Hypothalamus (tissue), 51 donors: ENCODE results near the gene AHCTF1.

Experiments used
- DNase-seq, 51 donors: peaks; one replicate each; lab custom pipeline; 2025; lab: John Stamatoyannopoulos, UW

The AHCTF1 gene

DNA sequence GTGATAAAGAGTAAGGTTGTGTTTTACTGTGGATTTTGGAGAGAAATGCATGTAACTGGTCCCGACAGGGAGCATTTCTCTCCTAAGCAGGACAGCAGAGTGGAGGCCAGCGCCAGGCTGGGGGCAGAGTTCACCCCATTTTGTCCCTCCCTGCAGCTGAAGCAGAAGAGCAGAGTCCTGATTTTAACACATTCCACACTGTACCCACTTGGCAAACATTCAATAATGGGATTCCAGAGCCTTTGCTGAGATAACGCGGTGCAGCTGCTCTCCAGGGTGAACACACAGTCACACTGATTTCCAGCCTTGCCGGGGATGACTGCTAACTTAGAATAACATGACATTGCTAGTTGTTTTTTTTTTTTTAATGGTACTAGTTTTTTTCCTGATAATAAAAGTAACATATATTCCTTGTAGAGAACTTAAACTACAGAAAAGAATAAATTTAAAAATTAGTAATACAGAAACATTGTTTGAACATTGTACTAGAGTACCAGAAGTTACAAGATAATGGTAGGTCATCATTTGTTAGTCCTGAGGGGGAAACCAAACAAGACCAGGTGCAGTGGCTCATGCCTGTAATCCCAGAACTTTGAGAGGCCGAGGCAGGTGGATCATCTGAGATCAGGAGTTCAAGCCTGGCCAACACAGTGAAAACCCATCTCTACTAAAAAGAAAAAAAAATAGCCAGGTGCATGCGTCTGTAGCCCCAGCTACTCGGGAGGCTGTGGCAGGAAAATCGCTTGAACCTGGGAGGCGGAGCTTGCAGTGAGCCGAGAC, 130.3 kb downstream of the AHCTF1 start:
- no peak for DNase-seq

- no peak for DNase-seq
Measured at GRCh38 chr1:246800756-246801155, 131.0 kb downstream of the AHCTF1 start.

GRCh38 chr1:246800356-246800755, 131.4 kb downstream of the AHCTF1 start:
- DNase-seq, result no peak

GRCh38 chr1:246798606-246799496, 132.9 kb downstream of the AHCTF1 start:
- no peak for DNase-seq

GRCh38 chr1:246798107-246798506, 133.6 kb downstream of the AHCTF1 start:
- no peak for DNase-seq

GRCh38 chr1:246797597-246797996, 134.2 kb downstream of the AHCTF1 start:
- DNase-seq, result no peak

- no peak for DNase-seq
Measured at GRCh38 chr1:246797157-246797556, 134.6 kb downstream of the AHCTF1 start.

GRCh38 chr1:246795906-246796694, 135.6 kb downstream of the AHCTF1 start:
- no peak for DNase-seq

- DNase-seq, result no peak
Measured at GRCh38 chr1:246794828-246795671, 136.7 kb downstream of the AHCTF1 start.

GRCh38 chr1:246794048-246794827, 137.5 kb downstream of the AHCTF1 start:
- DNase-seq, result no peak

GRCh38 chr1:246793356-246793896, 138.3 kb downstream of the AHCTF1 start:
- no peak for DNase-seq

DNA sequence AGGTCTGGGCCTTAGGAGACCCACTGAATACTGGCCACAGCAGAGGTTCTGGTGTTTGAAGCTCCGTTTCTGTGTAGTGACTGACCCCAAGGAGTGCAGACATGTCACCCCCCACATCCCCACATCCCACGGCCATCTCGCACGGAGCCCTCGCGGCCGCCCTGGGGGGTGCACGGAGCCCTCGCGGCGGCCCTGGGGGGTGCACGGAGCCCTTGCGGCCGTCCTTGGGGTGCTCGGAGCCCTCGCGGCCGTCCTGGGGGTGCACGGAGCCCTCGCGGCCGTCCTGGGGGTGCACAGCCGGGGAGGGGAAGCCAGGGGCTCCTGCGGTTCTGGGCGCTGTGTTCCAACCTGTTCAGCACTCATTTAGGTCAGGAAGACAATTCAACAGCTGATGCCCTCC, 139.1 kb downstream of the AHCTF1 start:
- DNase-seq, result no peak

DNA sequence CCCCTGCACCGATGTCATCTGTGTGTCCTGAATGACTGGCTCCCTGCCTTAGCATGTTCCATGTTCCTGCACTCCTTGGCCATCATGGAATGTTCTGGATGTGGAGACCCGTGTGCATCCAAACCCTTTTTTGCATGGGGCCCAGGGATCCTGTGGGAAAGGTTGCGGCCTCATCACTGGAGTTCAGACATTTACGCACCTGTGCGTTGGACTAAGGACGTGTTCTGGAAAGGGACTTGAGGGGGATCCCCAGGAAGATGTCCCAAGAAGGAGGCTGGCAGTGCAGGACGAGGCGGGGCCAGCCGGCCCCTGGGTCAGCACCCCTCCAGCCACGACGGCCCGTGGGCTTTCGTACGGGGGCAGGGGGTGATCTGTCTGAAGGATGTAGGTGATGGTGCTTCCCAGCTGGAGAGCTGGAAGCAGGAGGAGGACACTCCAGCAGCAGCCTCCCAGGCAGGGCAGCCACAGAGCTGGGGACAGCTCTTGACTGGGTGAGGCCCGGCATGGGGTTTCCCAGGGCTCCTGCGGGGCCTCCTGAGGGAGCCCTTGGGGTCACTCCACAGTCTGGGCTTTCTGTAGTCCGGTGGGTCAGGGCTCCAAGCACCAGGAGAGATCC, 140.3 kb downstream of the AHCTF1 start:
- no peak for DNase-seq

DNA sequence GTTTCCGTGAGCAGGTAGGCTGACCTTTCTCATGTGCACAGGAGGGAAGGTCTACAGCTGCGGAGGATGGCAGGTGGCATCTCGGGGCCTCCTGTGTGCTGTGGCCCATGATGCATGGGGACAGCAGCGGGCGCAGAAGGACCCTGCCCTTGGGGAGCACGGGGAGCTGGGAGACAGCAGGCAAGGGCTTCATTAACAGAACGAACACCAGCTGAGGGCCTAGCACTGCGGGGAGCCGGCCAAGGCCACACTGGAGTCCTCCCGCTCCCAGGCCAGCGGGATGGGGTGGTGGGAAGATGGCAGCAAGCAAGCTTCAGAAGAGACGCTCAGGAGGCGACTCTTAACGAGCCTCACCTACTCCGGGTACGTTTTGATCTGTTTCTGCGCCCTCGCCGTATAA, 140.9 kb downstream of the AHCTF1 start:
- DNase-seq, result no peak

DNA sequence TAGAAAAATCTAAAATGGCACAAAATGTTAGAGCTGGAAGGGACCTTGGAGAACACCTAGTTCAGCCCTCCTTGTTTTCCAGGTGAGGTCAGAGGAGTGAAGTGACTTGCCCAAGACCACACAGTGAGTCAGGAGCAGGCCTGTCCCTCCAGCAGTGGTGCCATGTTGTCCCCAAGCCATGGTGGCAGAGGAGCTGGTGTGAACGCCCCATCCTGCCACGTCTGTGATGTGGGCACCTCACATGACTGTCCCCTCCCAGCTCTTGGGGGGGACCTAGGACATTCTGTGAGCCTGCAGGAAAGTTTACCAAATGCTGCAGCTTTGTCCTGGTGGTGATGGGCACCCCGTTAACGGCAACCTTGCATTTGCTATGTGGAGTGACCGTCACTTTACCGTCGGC, 141.4 kb downstream of the AHCTF1 start:
- no peak for DNase-seq

DNA sequence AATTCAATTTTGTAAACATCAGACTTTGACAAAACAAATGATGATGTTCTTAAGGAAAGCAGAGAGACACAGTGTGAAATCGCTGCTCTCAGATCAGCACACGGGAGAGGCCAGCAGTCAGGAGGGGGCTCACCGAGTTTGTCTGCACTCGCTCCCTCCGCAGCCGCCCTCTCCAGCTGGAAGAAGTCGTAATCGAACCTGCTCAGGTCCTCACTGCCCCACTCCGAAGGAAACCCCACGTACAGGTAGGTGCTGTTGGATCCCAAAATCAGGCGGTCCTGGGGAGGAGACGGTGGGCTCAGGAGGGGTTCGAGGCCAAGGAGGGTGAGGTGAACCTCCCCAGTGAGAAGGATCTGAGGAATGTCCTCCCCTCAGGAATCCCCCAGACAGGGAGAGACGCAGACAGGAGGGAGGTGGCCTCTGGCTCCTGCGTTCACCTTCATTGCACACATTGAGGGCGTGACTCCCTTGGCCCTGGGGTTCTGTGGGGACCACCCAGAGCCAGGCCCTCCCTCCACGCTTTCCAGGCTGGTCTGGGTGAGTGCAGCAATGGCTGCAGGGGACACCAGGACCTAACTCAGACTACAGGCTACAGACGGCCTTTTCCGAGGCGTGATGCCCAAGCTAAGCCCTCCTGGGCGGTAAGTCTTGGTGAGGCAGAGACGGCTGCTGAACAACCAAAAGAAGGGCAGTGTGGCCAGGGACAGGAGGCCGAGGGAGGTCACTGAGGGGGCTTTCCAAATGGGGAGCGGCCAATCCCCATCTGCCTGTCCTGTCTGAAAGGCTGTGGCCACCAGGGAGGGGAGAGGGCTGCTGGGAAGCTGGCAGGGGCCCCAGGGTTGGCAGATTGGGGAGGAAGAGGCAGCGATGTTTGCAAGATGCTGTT, 142.1 kb downstream of the AHCTF1 start:
- no peak for DNase-seq
